Aorta (tissue), 5 donors: ENCODE results near the gene TTF2. TPM values are rescaled to one million over a fixed set of nuclear protein-coding genes. Genes with fewer than 3 reads are reported as not detected.

Source experiments
- ATAC-seq: fragments of 200-7000 bp; cut with Tn5 transposase; one replicate; pipeline ENCODE4 v1.9.1; 2022; ENCODE audit warnings: moderate library complexity; ENCODE audit not compliant: low FRiP score
- DNase-seq, 2 donors: peaks; one replicate each; pipeline ENCODE4 v3.0.0-alpha.2; 2020
- H3K27ac ChIP-seq, 2 donors: one replicate each; pipeline ENCODE4 v1.5.1; 2013; ENCODE audit warnings: low read length in 2 of 2, mild to moderate bottlenecking in 2 of 2, moderate library complexity in 2 of 2, control low read depth in 1 of 2, inconsistent platforms in 1 of 2, low read depth in 1 of 2
- H3K27me3 ChIP-seq, 2 donors: one replicate each; pipeline ENCODE4 v1.6.1; 2013; ENCODE audit warnings: control low read depth in 1 of 2, low read length in 1 of 2, mild to moderate bottlenecking in 1 of 2, moderate library complexity in 1 of 2; ENCODE audit not compliant: insufficient read depth in 2 of 2, control insufficient read depth in 1 of 2
- H3K36me3 ChIP-seq, 2 donors: one replicate each; pipeline ENCODE4 v1.6.1; 2013; ENCODE audit warnings: control low read depth in 1 of 2, low read length in 1 of 2, mild to moderate bottlenecking in 1 of 2; ENCODE audit not compliant: insufficient read depth in 2 of 2, control insufficient read depth in 1 of 2
- H3K4me1 ChIP-seq, 2 donors: one replicate each; pipeline ENCODE4 v1.6.1; 2013; ENCODE audit warnings: low read length in 2 of 2, control low read depth in 1 of 2, mild to moderate bottlenecking in 1 of 2, moderate library complexity in 1 of 2; ENCODE audit not compliant: insufficient read depth in 2 of 2, control insufficient read depth in 1 of 2
- H3K4me3 ChIP-seq, 2 donors: one replicate each; pipeline ENCODE4 v1.5.1; 2013; ENCODE audit warnings: low read length in 2 of 2, control low read depth in 1 of 2, mild to moderate bottlenecking in 1 of 2
- H3K9me3 ChIP-seq: one replicate; pipeline ENCODE4 v1.6.1; 2013; ENCODE audit warnings: mild to moderate bottlenecking, low read length; ENCODE audit not compliant: control insufficient read depth
- WGBS, 2 donors: extraction: QIAGEN DNeasy Blood & Tissue Kit; methylation state at CpG; one replicate each; pipeline ENCODE4 v1.1.7; 2013; 5-methylcytosine and 5-hydroxymethylcytosine counted together
- intact Hi-C, 2 donors: fragments of 100-400 bp; cut with DNase I; formaldehyde crosslinking; loops; one replicate each; pipeline versions ENCODE4 v1.14.2 to v1.15.0; 2022
- polyA plus RNA-seq, 2 donors: library from polyadenylated mRNA; stranded (reverse); fragments of 200-250 nt; gene quantifications; one replicate each; pipeline ENCODE4 v1.2.3, GENCODE V29; 2013
- total RNA-seq, 2 donors: library from RNA; stranded (reverse); fragmentation: NEBNext Ultra II Directional; extraction: Animal tissue kit (Norgen Biotek cat#: 25700); gene quantifications; one replicate each; pipeline ENCODE4 v1.2.1, GENCODE V29; 2021
- donor health status: healthy with polysubstance abuse.
- donor health status: Bipolar disorder and iron deficiency.
- donor health status: DM: no; HTN: no; CAD: no.
- donor health status: DM: no; HTN: no; CAD: no.
- donor health status: DM: yes; HTN: yes; CAD: no.

The TTF2 gene
- total and polyA plus RNA-seq, 4 donors, result 0.63 to 18.8 (median 8.6) TPM

- Histone ChIP-seq H3K27ac (no peak overlapping the region), H3K27me3 (no peaks in the 10 kb centered on the region), H3K36me3 (no peaks in the 10 kb centered on the region), H3K9me3 (no peaks in the 10 kb centered on the region), H3K4me3 (no peak overlapping the region), H3K4me1 (no peaks in the 10 kb centered on the region)
- DNase-seq (no peak), ATAC-seq (no peak)
- intact Hi-C loops, result no loop called here
- WGBS, 2 donors, result 62 to 72% methylated on average over 3 of the region's 3 CpGs
These were observed 44.9 kb downstream of the TTF2 start for GRCh38 chr1:117104986-117105385.

- no peaks in the 10 kb centered on the region for H3K36me3 ChIP-seq
- H3K27me3 ChIP-seq, result no peaks in the 10 kb centered on the region
- no peak for DNase-seq
- H3K9me3 ChIP-seq, result no peaks in the 10 kb centered on the region
- intact Hi-C loops, result no loop called here
- no peak for ATAC-seq
- no peaks in the 10 kb centered on the region for H3K4me1 ChIP-seq
- no peak overlapping the region for H3K27ac ChIP-seq
- no peak overlapping the region for H3K4me3 ChIP-seq
These were observed 45.6 kb downstream of the TTF2 start for GRCh38 chr1:117105722-117106121.

GRCh38 chr1:117106478-117106877 is 46.4 kb downstream of the TTF2 start:
- no peak for DNase-seq
- Histone ChIP-seq H3K27me3 (no peaks in the 10 kb centered on the region), H3K9me3 (no peaks in the 10 kb centered on the region), H3K4me3 (no peak overlapping the region), H3K36me3 (no peaks in the 10 kb centered on the region), H3K27ac (no peak overlapping the region), H3K4me1 (no peaks in the 10 kb centered on the region)
- intact Hi-C loops, result no loop called here
- WGBS, 2 donors, result 95 to 96% methylated on average over 2 of the region's 2 CpGs
- ATAC-seq, result no peak

- Histone ChIP-seq H3K36me3 (no peaks in the 10 kb centered on the region), H3K27ac (no peak overlapping the region), H3K9me3 (no peaks in the 10 kb centered on the region), H3K4me3 (no peak overlapping the region), H3K27me3 (no peaks in the 10 kb centered on the region), H3K4me1 (no peaks in the 10 kb centered on the region)
- ATAC-seq (no peak), DNase-seq (no peak)
- 73 to 82% methylated on average over 2 of the region's 2 CpGs for WGBS, 2 donors
- intact Hi-C loops, result no loop called here
These were observed 47.2 kb downstream of the TTF2 start for GRCh38 chr1:117107364-117107763.

- 91 to 96% methylated on average over 2 of the region's 2 CpGs for WGBS, 2 donors
- intact Hi-C loops, result no loop called here
- no peaks in the 10 kb centered on the region for H3K27me3 ChIP-seq
- no peak for ATAC-seq
- no peak for DNase-seq
- no peaks in the 10 kb centered on the region for H3K9me3 ChIP-seq
- H3K4me3 ChIP-seq, result no peak overlapping the region
- no peaks in the 10 kb centered on the region for H3K36me3 ChIP-seq
- no peak overlapping the region for H3K27ac ChIP-seq
- H3K4me1 ChIP-seq, result no peaks in the 10 kb centered on the region
These were observed 50.6 kb downstream of the TTF2 start for GRCh38 chr1:117110774-117111173.

- DNase-seq (no peak), ATAC-seq (no peak)
- Histone ChIP-seq H3K36me3 (peaks cover 0 to 2% of the 10 kb centered on the region in 2 donors), H3K27me3 (no peaks in the 10 kb centered on the region), H3K27ac (no peak overlapping the region), H3K4me3 (no peak overlapping the region), H3K4me1 (no peaks in the 10 kb centered on the region), H3K9me3 (no peaks in the 10 kb centered on the region)
- 87 to 90% methylated on average over 7 of the region's 7 CpGs for WGBS, 2 donors
- intact Hi-C loops, result no loop called here
These were observed 52.1 kb downstream of the TTF2 start for GRCh38 chr1:117112047-117112717.

GRCh38 chr1:117113199-117113598 is 53.1 kb downstream of the TTF2 start:
- 95% methylated on average over 11 of the region's 11 CpGs for WGBS, 2 donors
- Histone ChIP-seq H3K27me3 (no peaks in the 10 kb centered on the region), H3K27ac (no peak overlapping the region), H3K9me3 (no peaks in the 10 kb centered on the region), H3K4me1 (no peaks in the 10 kb centered on the region), H3K36me3 (peaks cover 0 to 2% of the 10 kb centered on the region in 2 donors), H3K4me3 (no peak overlapping the region)
- intact Hi-C loops, result no loop called here
- no peak for DNase-seq
- no peak for ATAC-seq

GRCh38 chr1:117114877-117115276 is 54.8 kb downstream of the TTF2 start:
- peaks cover 0 to 2% of the 10 kb centered on the region in 2 donors for H3K36me3 ChIP-seq

GRCh38 chr1:117116090-117116783 is 56.1 kb downstream of the TTF2 start:
- WGBS, 2 donors, result 92 to 93% methylated on average over 13 of the region's 13 CpGs
- Histone ChIP-seq H3K4me1 (no peaks in the 10 kb centered on the region), H3K27me3 (no peaks in the 10 kb centered on the region), H3K36me3 (peaks cover 0 to 2% of the 10 kb centered on the region in 2 donors), H3K9me3 (no peaks in the 10 kb centered on the region), H3K4me3 (no peak overlapping the region), H3K27ac (no peak overlapping the region)
- ATAC-seq, result no peak
- no peak for DNase-seq
- intact Hi-C loops, result no loop called here

More at GRCh38 chr1:117114877-117115276, 54.8 kb downstream of the TTF2 start:
- Histone ChIP-seq H3K4me1 (no peaks in the 10 kb centered on the region), H3K9me3 (no peaks in the 10 kb centered on the region), H3K27ac (no peak overlapping the region), H3K27me3 (no peaks in the 10 kb centered on the region), H3K4me3 (no peak overlapping the region)
- no peak for DNase-seq
- 77 to 78% methylated on average over 2 of the region's 2 CpGs for WGBS, 2 donors
- intact Hi-C loops, result no loop called here
- ATAC-seq, result no peak
